Neural cell (in vitro differentiated cells): ENCODE measurements around the gene SH3D19. TPM values are rescaled to one million over a fixed set of nuclear protein-coding genes. Genes with fewer than 3 reads are reported as not detected.

Experiments used
- H2AFZ ChIP-seq: fragments of 200-600, 300-800 bp; sonication (generic), shearing (Covaris generic); 2 replicates; pipeline ENCODE4 v1.6.0; 2014; ENCODE audit warnings: low read depth, mild to moderate bottlenecking, antibody characterized with exemption, low read length, moderate library complexity
- H3F3A ChIP-seq: fragments of 200-600 bp; shearing (Covaris generic); 2 replicates; pipeline ENCODE4 v1.6.1; 2016; ENCODE audit warnings: mild to moderate bottlenecking, moderate library complexity, mixed read lengths, antibody characterized with exemption, low read length; ENCODE audit not compliant: insufficient read depth, poor library complexity, severe bottlenecking
- H3K27ac ChIP-seq: fragments of 200-600, 300-800 bp; sonication (generic), shearing (Covaris generic); 2 replicates; pipeline ENCODE4 v1.5.1; 2014; ENCODE audit warnings: mild to moderate bottlenecking, low read length, moderate library complexity
- H3K27me3 ChIP-seq: fragments of 300-800, 200-600 bp; sonication (generic), shearing (Covaris generic); 2 replicates; pipeline ENCODE4 v1.6.0; 2014; ENCODE audit warnings: mild to moderate bottlenecking, low read depth, low read length, moderate library complexity; ENCODE audit not compliant: insufficient read depth
- H3K36me3 ChIP-seq: fragments of 300-800, 200-600 bp; sonication (generic), shearing (Covaris generic); 2 replicates; pipeline ENCODE4 v1.5.1; 2014; ENCODE audit warnings: mild to moderate bottlenecking, antibody characterized with exemption, low read length, moderate library complexity; ENCODE audit not compliant: insufficient read depth
- H3K4me2 ChIP-seq: fragments of 300-800, 200-600 bp; sonication (generic), shearing (Covaris generic); 2 replicates; pipeline ENCODE4 v1.6.0; 2014; ENCODE audit warnings: mild to moderate bottlenecking, low read length
- H3K4me3 ChIP-seq: fragments of 300-800, 200-600 bp; sonication (generic), shearing (Covaris generic); 2 replicates; pipeline ENCODE4 v1.5.1; 2014; ENCODE audit warnings: mild to moderate bottlenecking, low read length, moderate library complexity
- H3K79me2 ChIP-seq: fragments of 200-600 bp; shearing (Covaris generic); replicated peaks from 2 replicates; pipeline ENCODE4 v1.6.0; 2014; ENCODE audit warnings: mild to moderate bottlenecking, low read length, moderate library complexity; ENCODE audit not compliant: insufficient read depth
- H3K9ac ChIP-seq: fragments of 300-800, 200-600 bp; sonication (generic), shearing (Covaris generic); 2 replicates; pipeline ENCODE4 v1.6.1; 2016; ENCODE audit warnings: mild to moderate bottlenecking, low read length, mixed read lengths
- H3K9me2 ChIP-seq: fragments of 200-600 bp; shearing (Covaris generic); 2 replicates; pipeline ENCODE4 v1.6.1; 2016; ENCODE audit warnings: mild to moderate bottlenecking, low read length, mixed read lengths; ENCODE audit not compliant: insufficient read depth
- H3K9me3 ChIP-seq: fragments of 200-600, 300-800 bp; sonication (generic), shearing (Covaris generic); 2 replicates; pipeline ENCODE4 v1.6.1; 2016; ENCODE audit warnings: mild to moderate bottlenecking, mixed run types, low read length, moderate library complexity, mixed read lengths
- H4K20me1 ChIP-seq: fragments of 200-600 bp; shearing (Covaris generic); 2 replicates; pipeline ENCODE4 v1.6.1; 2016; ENCODE audit warnings: mild to moderate bottlenecking, mixed run types; ENCODE audit not compliant: insufficient read depth
- CTCF ChIP-seq: fragments of 450-650 bp; IDR thresholded peaks from 2 replicates; pipeline ENCODE4 v1.5.1; 2014; ENCODE audit warnings: antibody characterized with exemption, mild to moderate bottlenecking, moderate library complexity; ENCODE audit not compliant: poor library complexity, severe bottlenecking
- EP300 ChIP-seq: fragments of 450-650 bp; conservative IDR thresholded peaks from 2 replicates; pipeline ENCODE4 v1.6.1; 2014; ENCODE audit warnings: antibody characterized with exemption, mild to moderate bottlenecking, moderate library complexity; ENCODE audit not compliant: poor library complexity, severe bottlenecking
- EZH2 ChIP-seq: fragments of 200-600, 300-800 bp; shearing (Covaris generic), sonication (generic); IDR thresholded peaks from 2 replicates; pipeline ENCODE4 v1.6.1; 2014; ENCODE audit warnings: antibody characterized with exemption, low read length, borderline replicate concordance, mild to moderate bottlenecking; ENCODE audit not compliant: insufficient read depth, poor library complexity, severe bottlenecking
- POLR2AphosphoS5 ChIP-seq: IDR thresholded peaks from 2 replicates; pipeline ENCODE4 v1.6.1; 2012
- RAD21 ChIP-seq: fragments of 450-650 bp; conservative IDR thresholded peaks from 2 replicates; pipeline ENCODE4 v1.6.1; 2014; ENCODE audit warnings: antibody characterized with exemption, mild to moderate bottlenecking, moderate library complexity
- REST ChIP-seq: IDR thresholded peaks from 2 replicates; pipeline ENCODE4 v1.6.1; 2012; ENCODE audit warnings: borderline replicate concordance
- SMC3 ChIP-seq: fragments of 450-650 bp; conservative IDR thresholded peaks from 2 replicates; pipeline ENCODE4 v1.6.1; 2014; ENCODE audit warnings: antibody characterized with exemption, mild to moderate bottlenecking, moderate library complexity; ENCODE audit not compliant: poor library complexity
- TAF1 ChIP-seq: IDR thresholded peaks from 2 replicates; pipeline ENCODE4 v1.6.1; 2012; ENCODE audit warnings: low read depth
- polyA plus RNA-seq: library from polyadenylated mRNA; depleted of rRNA; stranded (reverse); fragments of >200 nt; gene quantifications from 2 replicates; pipeline ENCODE4 v1.2.3, GENCODE V29; 2014

The SH3D19 gene
- polyA plus RNA-seq, 1 donor from 2014 or later = 0.46 TPM

- no peaks in the 10 kb centered on the region for H3K9me3 ChIP-seq
- no peaks in the 10 kb centered on the region for H3K79me2 ChIP-seq
- H3K9me2 ChIP-seq = no peaks in the 10 kb centered on the region
- H3K4me3 ChIP-seq = no peak overlapping the region
- TF ChIP-seq CTCF (no peak), EP300 (no peak)
- H3F3A ChIP-seq = no peaks in the 10 kb centered on the region
- H3K27me3 ChIP-seq = no peaks in the 10 kb centered on the region
- H4K20me1 ChIP-seq = no peaks in the 10 kb centered on the region
- no peak overlapping the region for H3K27ac ChIP-seq
- H3K4me2 ChIP-seq = no peak overlapping the region
- H3K9ac ChIP-seq = no peak overlapping the region
- H3K36me3 ChIP-seq = no peaks in the 10 kb centered on the region
- H2AFZ ChIP-seq = no peak overlapping the region
Observed at GRCh38 chr4:151291485-151291884, 33.9 kb downstream of the SH3D19 start.

GRCh38 chr4:151287409-151287808 is 38.0 kb downstream of the SH3D19 start:
- Histone ChIP-seq H3K9me3 (no peaks in the 10 kb centered on the region), H3K36me3 (no peaks in the 10 kb centered on the region), H3K9me2 (no peaks in the 10 kb centered on the region), H4K20me1 (no peaks in the 10 kb centered on the region), H3K4me3 (no peak overlapping the region), H3K27me3 (no peaks in the 10 kb centered on the region), H3F3A (no peaks in the 10 kb centered on the region), H3K4me2 (no peak overlapping the region), H3K27ac (no peak overlapping the region), H2AFZ (no peak overlapping the region), H3K79me2 (no peaks in the 10 kb centered on the region), H3K9ac (no peak overlapping the region)
- TF ChIP-seq SMC3 (no peak), EP300 (no peak), REST (no peak), TAF1 (no peak), EZH2 (no peak), CTCF (no peak), POLR2AphosphoS5 (no peak), RAD21 (no peak)
